H1 (cell line): ENCODE results near the gene GFPT1. TPM values are rescaled to one million over a fixed set of nuclear protein-coding genes. Genes with fewer than 3 reads are reported as not detected.

ENCODE experiments used
- CTCF ChIA-PET: fragments of 300-600 bp; sonication (Branson Sonifier 250); formaldehyde crosslinking; loops from one replicate; lab custom pipeline; 2021; ENCODE audit not compliant: partially characterized antibody; lab: Charles Lee
- POLR2A ChIA-PET: fragments of 300-600 bp; sonication (Branson Sonifier 250); formaldehyde crosslinking; loops from one replicate; lab custom pipeline; 2021; ENCODE audit warnings: inconsistent platforms; ENCODE audit not compliant: partially characterized antibody; lab: Charles Lee
- DNase-seq, 2 experiments: peaks; one replicate each; pipeline versions ENCODE4 v3.0.0 to v3.0.0-alpha.2; 2010 to 2022; ENCODE audit warnings: low spot score in 2 of 2, low read depth in 1 of 2, mixed read lengths in 1 of 2
- FAIRE-seq: peaks from 2 replicates; lab custom pipeline; 2011; peaks lifted over from hg19 to GRCh38; lab: Jason Lieb, UNC
- H2AFZ ChIP-seq: 2 replicates; pipeline ENCODE4 v1.8.1; 2012; ENCODE audit warnings: low read length, inconsistent platforms
- H2AK5ac ChIP-seq: 2 replicates; pipeline ENCODE4 v1.6.1; 2013; ENCODE audit warnings: low read depth, low read length
- H2BK120ac ChIP-seq: replicated peaks from 2 replicates; pipeline ENCODE3; 2013; ENCODE audit warnings: low read depth, low read length, inconsistent platforms
- H2BK12ac ChIP-seq: 2 replicates; pipeline ENCODE4 v1.6.1; 2013; ENCODE audit warnings: low read depth, low read length
- H2BK15ac ChIP-seq: 2 replicates; pipeline ENCODE4 v1.6.1; 2013; ENCODE audit warnings: low read length
- H2BK20ac ChIP-seq: 2 replicates; pipeline ENCODE4 v1.6.1; 2013; ENCODE audit warnings: low read length
- H2BK5ac ChIP-seq: 2 replicates; pipeline ENCODE4 v1.6.1; 2013; ENCODE audit warnings: low read depth, low read length
- H3K14ac ChIP-seq: 2 replicates; pipeline ENCODE4 v1.6.1; 2013; ENCODE audit warnings: inconsistent platforms; ENCODE audit not compliant: insufficient read length
- H3K18ac ChIP-seq: 2 replicates; pipeline ENCODE4 v1.6.1; 2013; ENCODE audit warnings: low read length; ENCODE audit errors: extremely low read depth
- H3K23ac ChIP-seq: 2 replicates; pipeline ENCODE4 v1.6.1; 2013; ENCODE audit warnings: inconsistent platforms; ENCODE audit not compliant: insufficient read length
- H3K23me2 ChIP-seq: 2 replicates; pipeline ENCODE4 v1.6.1; 2013; ENCODE audit warnings: low read depth, low read length
- H3K27ac ChIP-seq: 2 replicates; pipeline ENCODE4 v1.6.1; 2011; ENCODE audit warnings: low read depth, low read length, inconsistent platforms
- H3K27me3 ChIP-seq, 4 experiments: replicated peaks in 1 of 4; 1 replicate in 1 of 4; 2 replicates in 3 of 4; pipeline versions ENCODE4 v1.6.1 to v1.8.1; 2011 to 2013; ENCODE audit warnings: low read length in 3 of 4, mild to moderate bottlenecking in 3 of 4, inconsistent platforms in 2 of 4, mixed read lengths in 2 of 4, moderate library complexity in 1 of 4; ENCODE audit not compliant: control insufficient read depth in 3 of 4, insufficient read depth in 3 of 4; ENCODE audit errors: extremely low read depth in 1 of 4
- H3K36me3 ChIP-seq, 4 experiments: 2 replicates each; pipeline versions ENCODE4 v1.6.1 to v1.8.1; 2011 to 2013; ENCODE audit warnings: mild to moderate bottlenecking in 4 of 4, low read length in 3 of 4, moderate library complexity in 2 of 4, control low read depth in 1 of 4, inconsistent platforms in 1 of 4; ENCODE audit not compliant: insufficient read depth in 4 of 4, control insufficient read depth in 2 of 4
- H3K4ac ChIP-seq: replicated peaks from 2 replicates; pipeline ENCODE3; 2013; ENCODE audit warnings: low read length, low read depth, mixed read lengths, inconsistent platforms; ENCODE audit not compliant: insufficient read length
- H3K4me1 ChIP-seq, 4 experiments: replicated peaks in 1 of 4; 1 replicate in 1 of 4; 2 replicates in 3 of 4; pipeline versions ENCODE4 v1.6.1 to v1.8.1; 2011 to 2013; ENCODE audit warnings: low read length in 3 of 4, inconsistent platforms in 2 of 4, mixed read lengths in 1 of 4; ENCODE audit not compliant: insufficient read depth in 4 of 4, control insufficient read depth in 3 of 4
- H3K4me2 ChIP-seq, 2 experiments: 2 replicates each; pipeline versions ENCODE4 v1.6.1 to v1.8.1; 2011 to 2013; ENCODE audit warnings: low read depth in 2 of 2, low read length in 2 of 2, control low read depth in 1 of 2, inconsistent platforms in 1 of 2, mild to moderate bottlenecking in 1 of 2; ENCODE audit not compliant: insufficient read depth in 1 of 2
- H3K4me3 ChIP-seq, 4 experiments: fragments of 200-600, 300-600 bp in 1 of 4; sonication (generic), shearing (Covaris generic), sonication (Bioruptor Twin) in 1 of 4; 2 replicates each; pipeline versions ENCODE4 v1.5.1 to v1.8.1; 2011 to 2016; ENCODE audit warnings: low read length in 4 of 4, low read depth in 3 of 4, control low read depth in 2 of 4, inconsistent platforms in 2 of 4, mild to moderate bottlenecking in 2 of 4, mixed read lengths in 1 of 4, moderate library complexity in 1 of 4; ENCODE audit not compliant: insufficient read depth in 2 of 4; ENCODE audit errors: extremely low read depth in 1 of 4
- H3K56ac ChIP-seq: replicated peaks from 2 replicates; pipeline ENCODE3; 2013; ENCODE audit warnings: low read depth, mild to moderate bottlenecking, mixed read lengths, low read length, inconsistent platforms; ENCODE audit not compliant: insufficient read length
- H3K79me1 ChIP-seq: 2 replicates; pipeline ENCODE4 v1.6.1; 2013; ENCODE audit warnings: low read depth, low read length, control low read depth
- H3K79me2 ChIP-seq, 2 experiments: 2 replicates each; pipeline versions ENCODE4 v1.6.1 to v1.8.1; 2012 to 2013; ENCODE audit warnings: low read length in 2 of 2, mild to moderate bottlenecking in 2 of 2, inconsistent platforms in 1 of 2; ENCODE audit not compliant: insufficient read depth in 2 of 2, control insufficient read depth in 1 of 2
- H3K9ac ChIP-seq, 4 experiments: replicated peaks in 1 of 4; 1 replicate in 1 of 4; 2 replicates in 3 of 4; pipeline versions ENCODE4 v1.6.1 to v1.8.1; 2011 to 2013; ENCODE audit warnings: low read depth in 3 of 4, low read length in 3 of 4, control low read depth in 2 of 4, mild to moderate bottlenecking in 2 of 4, moderate library complexity in 2 of 4, inconsistent platforms in 1 of 4; ENCODE audit errors: extremely low read depth in 1 of 4
- H3K9me3 ChIP-seq, 2 experiments: 2 replicates each; pipeline versions ENCODE4 v1.6.1 to v1.8.1; 2012 to 2013; ENCODE audit warnings: mild to moderate bottlenecking in 2 of 2, moderate library complexity in 2 of 2, control low read depth in 1 of 2, inconsistent platforms in 1 of 2, low read depth in 1 of 2, low read length in 1 of 2, mixed read lengths in 1 of 2; ENCODE audit not compliant: insufficient read depth in 2 of 2
- H4K20me1 ChIP-seq, 2 experiments: replicated peaks in 1 of 2; 2 replicates each; pipeline versions ENCODE3 to v1.8.1; 2011 to 2013; ENCODE audit warnings: inconsistent platforms in 2 of 2, low read length in 2 of 2, mild to moderate bottlenecking in 1 of 2; ENCODE audit not compliant: insufficient read depth in 2 of 2, control insufficient read depth in 1 of 2
- H4K5ac ChIP-seq: 2 replicates; pipeline ENCODE4 v1.6.1; 2013; ENCODE audit warnings: low read length, low read depth, mixed read lengths, inconsistent platforms; ENCODE audit not compliant: insufficient read length
- H4K8ac ChIP-seq: 2 replicates; pipeline ENCODE4 v1.8.0; 2013; ENCODE audit warnings: mild to moderate bottlenecking, moderate library complexity, low read length, inconsistent platforms; ENCODE audit not compliant: insufficient read depth; ENCODE audit errors: extremely low read depth
- H4K91ac ChIP-seq: replicated peaks from 2 replicates; pipeline ENCODE3; 2013; ENCODE audit warnings: low read length, mixed read lengths, inconsistent platforms; ENCODE audit not compliant: insufficient read length
- ASH2L ChIP-seq: fragments of 200-600, 300-600 bp; sonication (generic); IDR thresholded peaks from one replicate; pipeline ENCODE4 v1.7.1; 2017; ENCODE audit warnings: low read length
- BRCA1 ChIP-seq: IDR thresholded peaks from 2 replicates; pipeline ENCODE4 v1.6.1; 2012; ENCODE audit warnings: low read depth, low read length, improper control_type of control experiment
- CHD2 ChIP-seq: IDR thresholded peaks from 2 replicates; pipeline ENCODE4 v1.6.1; 2012; ENCODE audit warnings: low read length, improper control_type of control experiment
- HDAC6 ChIP-seq: IDR thresholded peaks from one replicate; pipeline ENCODE4 v1.7.1; 2012; ENCODE audit warnings: low read depth, mild to moderate bottlenecking, inconsistent platforms, low read length, moderate library complexity
- MAFK ChIP-seq: IDR thresholded peaks from 2 replicates; pipeline ENCODE4 v1.6.1; 2012; ENCODE audit warnings: low read depth, mild to moderate bottlenecking, improper control_type of control experiment, low read length
- NANOG ChIP-seq: IDR thresholded peaks from 2 replicates; pipeline ENCODE4 v1.6.1; 2011; ENCODE audit warnings: low read length, low read depth, mild to moderate bottlenecking, inconsistent platforms; ENCODE audit not compliant: insufficient read depth, poor library complexity, severe bottlenecking
- POLR2AphosphoS5 ChIP-seq: IDR thresholded peaks from 2 replicates; pipeline ENCODE4 v1.6.1; 2011; ENCODE audit warnings: low read depth, low read length
- RBBP5 ChIP-seq: IDR thresholded peaks from 2 replicates; pipeline ENCODE4 v1.7.1; 2012; ENCODE audit warnings: low read depth, mild to moderate bottlenecking, inconsistent platforms, low read length, moderate library complexity, borderline replicate concordance
- RFX5 ChIP-seq: IDR thresholded peaks from 2 replicates; pipeline ENCODE4 v1.6.1; 2011; ENCODE audit warnings: low read depth, low read length, improper control_type of control experiment, borderline replicate concordance
- SP4 ChIP-seq: IDR thresholded peaks from 2 replicates; pipeline ENCODE4 v1.6.1; 2012; ENCODE audit warnings: low read length, inconsistent platforms
- SUZ12 ChIP-seq: fragments of 200-600 bp; sonication (generic); IDR thresholded peaks from 2 replicates; pipeline ENCODE4 v1.6.1; 2012; ENCODE audit warnings: mild to moderate bottlenecking, inconsistent platforms, low read length, moderate library complexity, mixed read lengths
- TBP ChIP-seq: IDR thresholded peaks from 2 replicates; pipeline ENCODE4 v1.6.1; 2011; ENCODE audit warnings: low read depth, low read length, improper control_type of control experiment
- TCF12 ChIP-seq: IDR thresholded peaks from 2 replicates; pipeline ENCODE4 v1.6.1; 2011; ENCODE audit warnings: low read depth, mild to moderate bottlenecking, low read length
- WGBS, 2 experiments: shearing (Covaris generic) in 1 of 2; methylation state at CpG; one replicate each; pipeline versions ENCODE4 v1.1.6 to v1.1.7; 2013 to 2015; ENCODE audit warnings: low lambda C conversion rate in 2 of 2, mixed read lengths in 2 of 2, inconsistent platforms in 1 of 2, low coverage in 1 of 2, missing lambda C conversion rate in 1 of 2; ENCODE audit not compliant: insufficient replicate concordance in 2 of 2, insufficient coverage in 1 of 2, insufficient read length in 1 of 2; ENCODE audit errors: extremely low coverage in 1 of 2, missing lambda C conversion rate in 1 of 2; 5-methylcytosine and 5-hydroxymethylcytosine counted together
- polyA plus RNA-seq, 7 experiments: library from polyadenylated mRNA; depleted of rRNA in 3 of 7; stranded (reverse) in 5 of 7; unstranded in 2 of 7; fragments of >200 nt in 5 of 7; fragments of 200-250 nt in 2 of 7; gene quantifications; 1 replicate in 5 of 7; 2 replicates in 1 of 7; 4 replicates in 1 of 7; pipeline versions ENCODE4 v1.2.1 to v1.2.3, GENCODE V29; 2011 to 2013; ENCODE audit warnings: missing spikeins in 2 of 7, mixed read lengths in 2 of 7
- total RNA-seq: library from RNA; stranded (reverse); fragmentation: NEBNext Ultra II Directional; extraction: Animal tissue kit (Norgen Biotek cat#: 25700); gene quantifications from 2 replicates; pipeline ENCODE4 v1.2.1, GENCODE V29; 2021
- TF ChIP-seq, protein P1 (sequence below): IDR thresholded peaks from 2 replicates; pipeline ENCODE4 v1.6.1; 2011; ENCODE audit warnings: low read length, improper control_type of control experiment

The GFPT1 gene
- total and polyA plus RNA-seq, 2 of the 8 experiments (the other 6 are each of a cell fraction or from before 2014, with no cell fraction given): 13.3 to 76.2 TPM

DNA sequence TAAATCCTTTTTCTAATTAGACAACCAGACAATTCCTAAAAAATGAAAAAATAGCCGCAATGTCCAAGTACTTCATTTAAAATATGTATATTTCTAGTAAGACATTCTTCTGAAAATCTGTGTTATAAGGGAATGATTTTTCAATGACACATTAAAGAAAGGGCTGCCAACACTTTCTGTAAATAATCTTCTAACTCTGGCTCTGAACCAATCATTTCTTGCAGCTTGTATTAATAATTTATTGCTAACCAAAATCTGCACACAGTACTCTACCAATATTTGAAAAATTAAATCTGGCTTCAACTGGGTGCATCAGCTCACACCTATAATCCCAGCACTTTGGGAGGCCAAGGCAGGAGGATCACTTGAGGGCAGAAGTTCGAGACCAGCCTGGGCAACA, 42.0 kb upstream of the GFPT1 start:
- FAIRE-seq (no peak), DNase-seq (peak in 1 of 2 experiments; percentile 2)
- ChIA-PET CTCF (interaction anchor here (0.7 to 1.1 kb wide), 2 partner anchors 53 to 215 kb away, joined by 3 to 4 read pairs; partner anchors contain the start of gene AAK1), POLR2A (interaction anchor here (0.6 kb wide), 1 partner anchor 967 kb away, joined by 3 read pairs; no protein-coding TSS in a partner anchor)
- Histone ChIP-seq H3K27ac (no peak overlapping the region), H3K56ac (no peak overlapping the region), H4K91ac (no peak overlapping the region), H3K36me3 (peaks cover 0 to 3% (median 1%) of the 10 kb centered on the region in 4 experiments; a peak in 2 of 8 replicates), H3K4ac (no peak overlapping the region), H3K79me1 (no peaks in the 10 kb centered on the region), H3K9me3 (no peaks in the 10 kb centered on the region), H3K27me3 (no peaks in the 10 kb centered on the region), H3K23ac (no peak overlapping the region), H3K14ac (no peak overlapping the region), H3K4me2 (no peak overlapping the region), H2BK12ac (no peak overlapping the region), H3K79me2 (no peaks in the 10 kb centered on the region; a peak in 1 of 4 replicates), H3K23me2 (no peaks in the 10 kb centered on the region), H4K20me1 (no peaks in the 10 kb centered on the region), H2BK5ac (no peak overlapping the region), H4K5ac (no peak overlapping the region), H2AFZ (no peak overlapping the region), H3K18ac (no peak overlapping the region), H3K4me1 (no peaks in the 10 kb centered on the region), H4K8ac (no peak overlapping the region), H3K4me3 (no peak overlapping the region), H2BK15ac (no peak overlapping the region), H2BK20ac (no peak overlapping the region), H2AK5ac (no peak overlapping the region), H2BK120ac (no peak overlapping the region), H3K9ac (no peak overlapping the region)
- WGBS, 2 experiments: 92% methylated on average over 2 of the region's 2 CpGs; no CpG with 5 or more reads in 1 of the 2 experiments
- TF ChIP-seq RBBP5 (no peak), POLR2AphosphoS5 (no peak), RFX5 (no peak), MAFK (no peak), HDAC6 (no peak), NANOG (no peak), SP4 (no peak), CHD2 (no peak), BRCA1 (no peak), TBP (no peak), ASH2L (no peak), TCF12 (no peak), SUZ12 (no peak)
- TF ChIP-seq, protein P1, sequence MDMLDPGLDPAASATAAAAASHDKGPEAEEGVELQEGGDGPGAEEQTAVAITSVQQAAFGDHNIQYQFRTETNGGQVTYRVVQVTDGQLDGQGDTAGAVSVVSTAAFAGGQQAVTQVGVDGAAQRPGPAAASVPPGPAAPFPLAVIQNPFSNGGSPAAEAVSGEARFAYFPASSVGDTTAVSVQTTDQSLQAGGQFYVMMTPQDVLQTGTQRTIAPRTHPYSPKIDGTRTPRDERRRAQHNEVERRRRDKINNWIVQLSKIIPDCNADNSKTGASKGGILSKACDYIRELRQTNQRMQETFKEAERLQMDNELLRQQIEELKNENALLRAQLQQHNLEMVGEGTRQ: no peak
